Kidney epithelial cell (primary cell): ENCODE data around the gene POU2F3. TPM values are rescaled to one million over a fixed set of nuclear protein-coding genes. Genes with fewer than 3 reads are reported as not detected.
A peak's percentile ranks its signal among the peaks of the same experiment; 100 is the strongest.
"Not testable (repeated sequence)": the region's sequence is repeated elsewhere in the genome, so short reads cannot be mapped to it uniquely, and the experiment has no call there.

Source experiments
- DNase-seq: peaks from one replicate; pipeline ENCODE4 v3.0.0-alpha.2; 2010; ENCODE audit warnings: low read depth
- H3K27me3 ChIP-seq: 2 replicates; pipeline ENCODE4 v1.6.0; 2011; ENCODE audit warnings: low read length; ENCODE audit not compliant: control insufficient read depth, insufficient read depth
- H3K36me3 ChIP-seq: 2 replicates; pipeline ENCODE4 v1.5.1; 2011; ENCODE audit warnings: low read length; ENCODE audit not compliant: control insufficient read depth, insufficient read depth
- H3K4me3 ChIP-seq: 2 replicates; pipeline ENCODE4 v1.5.1; 2011; ENCODE audit warnings: low read depth, mild to moderate bottlenecking, control low read depth, low read length
- CTCF ChIP-seq: IDR thresholded peaks from 2 replicates; pipeline ENCODE4 v1.5.1; 2011; ENCODE audit warnings: mild to moderate bottlenecking, moderate library complexity, low read length, control low read depth, inconsistent platforms; ENCODE audit not compliant: insufficient read depth, poor library complexity, severe bottlenecking
- total RNA-seq: library from RNA; depleted of rRNA; stranded (reverse); fragments of >200 nt; gene quantifications from 2 replicates; pipeline ENCODE4 v1.2.3, GENCODE V29; 2015

The POU2F3 gene
- total RNA-seq, 1 donor from 2014 or later: 1.1 TPM

GRCh38 chr11:120272303-120272702, 32.4 kb downstream of the POU2F3 start:
- no peaks in the 10 kb centered on the region for H3K36me3 ChIP-seq
- DNase-seq: peak; percentile 28
- no peaks in the 10 kb centered on the region for H3K27me3 ChIP-seq
- no peak overlapping the region for H3K4me3 ChIP-seq
- TF ChIP-seq CTCF: no peak

GRCh38 chr11:120273432-120273831, 33.5 kb downstream of the POU2F3 start:
- peak; percentile 69 for DNase-seq
- TF ChIP-seq CTCF: no peak
- H3K4me3 ChIP-seq: no peak overlapping the region
- H3K36me3 ChIP-seq: no peaks in the 10 kb centered on the region
- H3K27me3 ChIP-seq: no peaks in the 10 kb centered on the region

GRCh38 chr11:120273956-120274355, 34.0 kb downstream of the POU2F3 start:
- H3K27me3 ChIP-seq, H3K4me3 ChIP-seq, DNase-seq, H3K36me3 ChIP-seq: not testable (repeated sequence)

DNA sequence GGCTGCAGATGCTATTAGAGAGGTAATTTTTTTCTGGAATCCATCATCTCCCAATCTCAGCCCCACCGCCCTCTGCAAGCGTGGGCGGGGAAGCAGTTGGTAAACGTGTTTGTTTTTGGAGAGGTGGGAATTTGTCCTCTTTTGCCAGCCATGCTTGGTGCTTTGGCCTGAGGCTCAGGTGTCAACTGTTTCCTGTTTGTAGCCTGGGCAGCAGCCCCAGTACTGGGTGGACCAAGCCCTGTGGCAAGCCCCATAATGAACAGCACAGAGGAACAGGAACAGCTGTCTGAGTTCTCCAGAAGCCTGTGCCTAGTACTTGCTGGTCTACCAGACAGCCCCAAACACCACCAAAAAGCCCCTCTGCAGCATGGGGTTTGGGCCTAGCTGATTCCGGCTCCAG, 39.6 kb downstream of the POU2F3 start:
- H3K4me3 ChIP-seq: no peak overlapping the region
- TF ChIP-seq CTCF: no peak
- no peaks in the 10 kb centered on the region for H3K36me3 ChIP-seq
- DNase-seq: no peak
- peaks cover 3% of the 10 kb centered on the region for H3K27me3 ChIP-seq

DNA sequence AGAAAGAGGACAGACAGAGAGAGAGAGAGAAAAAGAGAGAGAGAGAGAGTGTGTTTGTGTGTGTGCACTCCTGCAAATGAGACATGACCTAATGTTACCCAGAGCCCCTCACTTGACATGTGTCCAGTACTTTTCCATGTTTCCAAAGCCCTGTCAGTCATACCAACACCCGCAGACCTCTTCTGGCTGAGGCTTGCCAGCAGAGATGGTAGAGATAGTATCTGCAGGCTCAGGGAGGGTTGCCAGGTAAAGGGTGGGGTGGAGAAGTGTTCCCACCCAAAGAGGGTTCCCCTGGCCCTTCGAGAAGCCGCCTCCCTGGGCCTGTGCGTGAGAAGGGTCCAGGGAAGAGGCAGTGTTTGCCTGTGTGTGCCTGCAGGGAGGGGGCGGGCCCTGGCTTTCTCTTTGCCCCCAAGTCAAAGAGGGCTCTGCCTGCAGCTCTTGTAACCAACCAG, 40.7 kb downstream of the POU2F3 start:
- DNase-seq: no peak
- no peak for TF ChIP-seq CTCF
- H3K36me3 ChIP-seq: no peaks in the 10 kb centered on the region
- peaks cover 3% of the 10 kb centered on the region for H3K27me3 ChIP-seq
- no peak overlapping the region for H3K4me3 ChIP-seq

DNA sequence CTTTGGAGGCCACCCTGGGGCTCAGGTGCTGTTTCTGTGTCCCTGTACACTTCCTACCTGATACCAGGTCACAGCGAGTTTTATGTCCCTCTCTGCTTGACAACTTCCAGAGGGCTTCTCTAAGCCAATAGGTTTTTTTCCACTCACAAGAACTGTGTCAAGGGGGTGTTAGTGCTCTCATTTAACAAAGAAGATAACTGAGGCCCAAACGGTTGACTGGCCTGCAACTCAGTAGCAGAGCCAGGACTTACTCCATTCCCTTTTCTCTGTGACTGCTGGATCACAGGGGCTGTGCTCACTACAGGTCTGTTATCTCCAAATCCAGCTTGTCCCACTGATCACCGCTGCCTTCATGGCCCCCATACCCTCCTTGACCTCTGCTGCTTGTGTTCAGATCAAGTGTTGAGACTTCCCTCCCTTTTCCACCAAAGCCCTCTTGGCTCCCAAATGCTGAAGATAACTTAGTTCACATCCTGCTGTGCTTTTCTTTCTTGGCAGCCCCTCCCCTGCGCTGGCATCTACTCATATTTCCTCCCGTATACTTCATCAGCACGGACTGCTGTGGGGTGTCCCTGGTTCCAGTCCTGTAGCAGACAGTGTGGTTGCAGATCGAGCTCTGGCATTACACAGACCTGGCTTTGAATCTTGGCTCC, 41.3 kb downstream of the POU2F3 start:
- Histone ChIP-seq H3K27me3 (peaks cover 3% of the 10 kb centered on the region), H3K36me3 (no peaks in the 10 kb centered on the region), H3K4me3 (no peak overlapping the region)
- no peak for DNase-seq
- no peak for TF ChIP-seq CTCF
